ENCODE data around the gene SYTL3. TPM values are rescaled to one million over a fixed set of nuclear protein-coding genes. Genes with fewer than 3 reads are reported as not detected.
"Not testable (repeated sequence)": the region's sequence is repeated elsewhere in the genome, so short reads cannot be mapped to it uniquely, and the experiment has no call there.

SYTL3 gene
- total RNA-seq, 2 donors from 2014 or later, result 0.58 to 0.79 TPM

DNA sequence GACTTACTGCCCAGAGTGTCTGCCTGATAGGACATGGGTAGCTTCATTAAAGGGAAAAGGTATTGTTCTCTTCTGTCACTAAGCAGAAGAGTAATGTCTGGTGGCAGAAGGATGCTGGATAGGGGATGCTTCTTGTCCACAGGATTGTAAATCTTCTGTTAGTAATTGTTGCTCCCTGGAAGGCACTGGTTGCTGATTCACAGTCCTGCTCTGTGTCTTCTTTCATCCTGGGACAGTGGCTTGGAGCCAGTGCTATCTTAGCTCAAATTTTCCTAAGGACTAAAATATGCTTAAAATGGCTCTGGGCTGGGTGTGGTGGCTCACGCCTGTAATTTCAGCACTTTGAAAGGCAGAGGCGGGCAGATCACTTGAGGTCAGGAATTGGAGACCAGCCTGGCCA is 48.0 kb downstream of the SYTL3 start:
- H3K9me3 Mint-ChIP-seq, result peaks cover 3% of the 10 kb centered on the region
- Histone ChIP-seq H3K36me3 (ENCODE audit: control insufficient read depth, insufficient read depth, low read length) (no peaks in the 10 kb centered on the region), H3K4me3 (ENCODE audit: low read length) (no peak overlapping the region), H3K27ac (ENCODE audit: low read depth, low read length) (no peak overlapping the region), H3K9ac (ENCODE audit: extremely low read depth, low read length, poor library complexity, severe bottlenecking) (no peak overlapping the region), H3K4me1 (ENCODE audit: control insufficient read depth, insufficient read depth, low read length) (no peaks in the 10 kb centered on the region), H3K27me3 (ENCODE audit: control insufficient read depth, insufficient read depth, low read length, poor library complexity, severe bottlenecking) (no peaks in the 10 kb centered on the region), H3K9me3 (ENCODE audit: control insufficient read depth, low read length) (peaks cover 5% of the 10 kb centered on the region)
- no peaks in the 10 kb centered on the region for H3K4me1 Mint-ChIP-seq
- WGBS, 2 experiments (ENCODE audit: insufficient coverage in 1 of 2, insufficient read length in 1 of 2), result 92 to 100% methylated on average over 2 of the region's 2 CpGs
- H3K27ac Mint-ChIP-seq, result no peak overlapping the region
- no peak for TF ChIP-seq CTCF (conservative IDR thresholded peaks at IDR 0.05)
- H3K4me3 Mint-ChIP-seq, result no peak overlapping the region
- DNase-seq, result peak; percentile 10
- H3K27me3 Mint-ChIP-seq (ENCODE audit: insufficient read depth), result no peaks in the 10 kb centered on the region
- H3K36me3 Mint-ChIP-seq (ENCODE audit: low read depth), result no peaks in the 10 kb centered on the region

GRCh38 chr6:158698931-158699330 is 49.1 kb downstream of the SYTL3 start:
- no peaks in the 10 kb centered on the region for H3K27me3 Mint-ChIP-seq (ENCODE audit: insufficient read depth)
- WGBS, 2 experiments (ENCODE audit: insufficient coverage in 1 of 2, insufficient read length in 1 of 2), result 93 to 98% methylated on average over 6 to 8 of the region's 8 CpGs
- Histone ChIP-seq H3K27me3 (ENCODE audit: control insufficient read depth, insufficient read depth, low read length, poor library complexity, severe bottlenecking) (no peaks in the 10 kb centered on the region), H3K4me3 (ENCODE audit: low read length) (no peak overlapping the region), H3K9me3 (ENCODE audit: control insufficient read depth, low read length) (peaks cover 5% of the 10 kb centered on the region), H3K27ac (ENCODE audit: low read depth, low read length) (no peak overlapping the region), H3K9ac (ENCODE audit: extremely low read depth, low read length, poor library complexity, severe bottlenecking) (no peak overlapping the region), H3K36me3 (ENCODE audit: control insufficient read depth, insufficient read depth, low read length) (no peaks in the 10 kb centered on the region), H3K4me1 (ENCODE audit: control insufficient read depth, insufficient read depth, low read length) (no peaks in the 10 kb centered on the region)
- peaks cover 3% of the 10 kb centered on the region for H3K9me3 Mint-ChIP-seq
- no peak for TF ChIP-seq CTCF (conservative IDR thresholded peaks at IDR 0.05)
- no peaks in the 10 kb centered on the region for H3K36me3 Mint-ChIP-seq (ENCODE audit: low read depth)
- H3K4me1 Mint-ChIP-seq, result no peaks in the 10 kb centered on the region
- H3K4me3 Mint-ChIP-seq, result no peak overlapping the region
- H3K27ac Mint-ChIP-seq, result no peak overlapping the region
- peak; percentile 43 for DNase-seq

DNA sequence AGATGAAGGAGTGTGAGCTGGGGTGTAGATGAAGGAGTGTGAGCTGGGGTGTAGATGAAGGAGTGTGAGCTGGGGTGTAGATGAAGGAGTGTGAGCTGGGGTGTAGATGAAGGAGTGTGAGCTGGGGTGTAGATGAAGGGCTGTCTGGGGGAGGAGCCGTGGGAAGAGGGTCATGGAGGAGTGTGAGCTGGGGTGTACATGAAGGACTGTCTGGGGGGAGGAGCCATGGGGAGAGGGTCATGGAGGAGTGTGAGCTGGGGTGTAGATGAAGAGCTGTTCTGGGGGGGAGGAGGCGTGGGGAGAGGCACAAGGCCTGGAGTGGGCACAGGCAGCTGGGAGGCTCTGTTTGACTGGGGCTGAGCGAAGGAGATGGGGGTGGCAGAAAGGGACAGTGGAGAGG is 51.4 kb downstream of the SYTL3 start:
- not testable (repeated sequence) for DNase-seq; H3K9ac ChIP-seq (ENCODE audit: extremely low read depth, low read length, poor library complexity, severe bottlenecking); H3K36me3 ChIP-seq (ENCODE audit: control insufficient read depth, insufficient read depth, low read length); H3K9me3 ChIP-seq (ENCODE audit: control insufficient read depth, low read length); H3K36me3 Mint-ChIP-seq (ENCODE audit: low read depth); H3K27ac Mint-ChIP-seq; H3K9me3 Mint-ChIP-seq; H3K27ac ChIP-seq (ENCODE audit: low read depth, low read length); H3K4me3 ChIP-seq (ENCODE audit: low read length); H3K27me3 ChIP-seq (ENCODE audit: control insufficient read depth, insufficient read depth, low read length, poor library complexity, severe bottlenecking); H3K4me1 ChIP-seq (ENCODE audit: control insufficient read depth, insufficient read depth, low read length); H3K4me3 Mint-ChIP-seq; H3K27me3 Mint-ChIP-seq (ENCODE audit: insufficient read depth)
- WGBS, 2 experiments (ENCODE audit: insufficient coverage in 1 of 2, insufficient read length in 1 of 2), result 89 to 100% methylated on average over 1 to 3 of the region's 3 CpGs
- peaks cover 13% of the 10 kb centered on the region for H3K4me1 Mint-ChIP-seq

Measured in endodermal cell (in vitro differentiated cells).